ENCODE results near the gene LDHD.

DNA sequence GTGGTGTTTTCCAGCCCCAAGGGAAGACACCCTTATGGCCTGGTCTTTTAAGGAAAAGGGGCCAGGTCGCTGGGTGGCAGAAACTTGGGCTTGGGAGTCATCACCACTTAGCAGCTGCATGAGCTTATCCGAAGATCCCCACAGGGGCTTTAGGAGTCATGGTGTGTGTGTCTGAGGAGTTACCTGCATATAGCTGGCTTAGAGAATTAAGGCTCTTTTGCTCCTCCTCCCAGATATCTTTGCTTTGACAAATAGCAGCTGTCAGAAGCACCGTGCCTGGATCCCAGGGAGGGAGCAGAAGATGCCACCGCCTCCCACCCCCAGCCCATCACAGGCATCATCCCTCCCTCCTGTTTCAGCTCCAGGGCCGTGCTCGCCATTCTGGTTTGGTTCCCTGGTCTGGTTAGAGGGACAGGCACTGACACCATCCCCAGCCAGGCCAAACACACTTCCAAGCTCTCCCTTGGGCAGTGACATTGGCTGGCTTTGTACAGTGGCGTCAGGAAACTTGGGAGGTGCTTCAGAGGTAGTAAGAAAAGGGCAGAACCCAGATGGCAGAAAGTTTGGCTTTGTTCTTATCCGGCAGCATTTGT is 17.4 kb downstream of the LDHD start:
- TF ChIP-seq, protein P1, sequence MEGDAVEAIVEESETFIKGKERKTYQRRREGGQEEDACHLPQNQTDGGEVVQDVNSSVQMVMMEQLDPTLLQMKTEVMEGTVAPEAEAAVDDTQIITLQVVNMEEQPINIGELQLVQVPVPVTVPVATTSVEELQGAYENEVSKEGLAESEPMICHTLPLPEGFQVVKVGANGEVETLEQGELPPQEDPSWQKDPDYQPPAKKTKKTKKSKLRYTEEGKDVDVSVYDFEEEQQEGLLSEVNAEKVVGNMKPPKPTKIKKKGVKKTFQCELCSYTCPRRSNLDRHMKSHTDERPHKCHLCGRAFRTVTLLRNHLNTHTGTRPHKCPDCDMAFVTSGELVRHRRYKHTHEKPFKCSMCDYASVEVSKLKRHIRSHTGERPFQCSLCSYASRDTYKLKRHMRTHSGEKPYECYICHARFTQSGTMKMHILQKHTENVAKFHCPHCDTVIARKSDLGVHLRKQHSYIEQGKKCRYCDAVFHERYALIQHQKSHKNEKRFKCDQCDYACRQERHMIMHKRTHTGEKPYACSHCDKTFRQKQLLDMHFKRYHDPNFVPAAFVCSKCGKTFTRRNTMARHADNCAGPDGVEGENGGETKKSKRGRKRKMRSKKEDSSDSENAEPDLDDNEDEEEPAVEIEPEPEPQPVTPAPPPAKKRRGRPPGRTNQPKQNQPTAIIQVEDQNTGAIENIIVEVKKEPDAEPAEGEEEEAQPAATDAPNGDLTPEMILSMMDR (IDR thresholded peaks at IDR 0.05) = no peak
- no peak for TF ChIP-seq POLR2A (IDR thresholded peaks at IDR 0.05)

All from Peyer's patch (tissue), 4 donors.